DOHH2 (cell line): ENCODE results near the gene AGRN.

Source experiments
- H3F3A ChIP-seq: fragments of 200-600 bp; sonication (generic), shearing (Covaris generic); 2 replicates; pipeline ENCODE4 v1.6.0; 2016; ENCODE audit warnings: antibody characterized with exemption, mild to moderate bottlenecking; ENCODE audit not compliant: control insufficient read depth, insufficient read depth
- H3K27ac ChIP-seq: fragments of 200-600 bp; sonication (generic); 2 replicates; pipeline ENCODE4 v1.5.1; 2014; ENCODE audit warnings: low read depth, mild to moderate bottlenecking, low read length, moderate library complexity
- H3K27me3 ChIP-seq: fragments of 200-600 bp; sonication (generic); 2 replicates; pipeline ENCODE4 v1.6.1; 2014; ENCODE audit warnings: mild to moderate bottlenecking, low read length, mixed read lengths; ENCODE audit not compliant: control insufficient read depth
- H3K36me3 ChIP-seq: fragments of 200-600 bp; sonication (generic); 2 replicates; pipeline ENCODE4 v1.6.1; 2014; ENCODE audit warnings: mild to moderate bottlenecking, low read length, moderate library complexity, mixed read lengths; ENCODE audit not compliant: control insufficient read depth
- H3K4me1 ChIP-seq: fragments of 200-600 bp; sonication (generic); 2 replicates; pipeline ENCODE4 v1.6.1; 2014; ENCODE audit warnings: mild to moderate bottlenecking, low read length, mixed read lengths; ENCODE audit not compliant: control insufficient read depth
- H3K4me2 ChIP-seq: fragments of 200-600 bp; sonication (generic); 2 replicates; pipeline ENCODE4 v1.6.0; 2014; ENCODE audit warnings: mild to moderate bottlenecking, low read length, moderate library complexity
- H3K4me3 ChIP-seq: fragments of 200-600 bp; sonication (generic); 2 replicates; pipeline ENCODE4 v1.5.1; 2014; ENCODE audit warnings: mild to moderate bottlenecking, low read length, mixed read lengths
- H3K79me2 ChIP-seq: fragments of 200-600 bp; sonication (generic); 2 replicates; pipeline ENCODE4 v1.6.1; 2014; ENCODE audit warnings: mild to moderate bottlenecking, low read length, mixed read lengths; ENCODE audit not compliant: control insufficient read depth
- H3K9me2 ChIP-seq: fragments of 200-600 bp; sonication (generic); replicated peaks from 2 replicates; pipeline ENCODE4 v1.6.1; 2014; ENCODE audit warnings: mild to moderate bottlenecking, low read length, mixed read lengths; ENCODE audit not compliant: control insufficient read depth
- H3K9me3 ChIP-seq: fragments of 200-600 bp; sonication (generic); 2 replicates; pipeline ENCODE4 v1.6.1; 2014; ENCODE audit warnings: antibody characterized with exemption, low read length, mixed read lengths; ENCODE audit not compliant: control insufficient read depth, insufficient read depth
- H4K20me1 ChIP-seq: fragments of 200-600 bp; sonication (generic); 2 replicates; pipeline ENCODE4 v1.6.0; 2014; ENCODE audit warnings: low read depth, mild to moderate bottlenecking, antibody characterized with exemption, low read length, moderate library complexity; ENCODE audit not compliant: control insufficient read depth, insufficient read depth
- EZH2phosphoT487 ChIP-seq: fragments of 200-600 bp; sonication (generic); IDR thresholded peaks from 2 replicates; pipeline ENCODE4 v1.6.1; 2017; ENCODE audit warnings: borderline replicate concordance, mild to moderate bottlenecking, antibody characterized with exemption, low read length, moderate library complexity, mixed read lengths
- TF ChIP-seq, protein P1 (sequence below): fragments of 200-600 bp; sonication (generic); IDR thresholded peaks from one replicate; pipeline ENCODE4 v1.5.1; 2014; ENCODE audit warnings: antibody characterized with exemption, mild to moderate bottlenecking, low read depth, low read length; ENCODE audit not compliant: poor library complexity, severe bottlenecking

The AGRN gene

GRCh38 chr1:1049318-1050165 is 29.6 kb downstream of the AGRN start:
- H3K36me3 ChIP-seq, result no peaks in the 10 kb centered on the region
- TF ChIP-seq EZH2phosphoT487, result no peak
- TF ChIP-seq, protein P1, sequence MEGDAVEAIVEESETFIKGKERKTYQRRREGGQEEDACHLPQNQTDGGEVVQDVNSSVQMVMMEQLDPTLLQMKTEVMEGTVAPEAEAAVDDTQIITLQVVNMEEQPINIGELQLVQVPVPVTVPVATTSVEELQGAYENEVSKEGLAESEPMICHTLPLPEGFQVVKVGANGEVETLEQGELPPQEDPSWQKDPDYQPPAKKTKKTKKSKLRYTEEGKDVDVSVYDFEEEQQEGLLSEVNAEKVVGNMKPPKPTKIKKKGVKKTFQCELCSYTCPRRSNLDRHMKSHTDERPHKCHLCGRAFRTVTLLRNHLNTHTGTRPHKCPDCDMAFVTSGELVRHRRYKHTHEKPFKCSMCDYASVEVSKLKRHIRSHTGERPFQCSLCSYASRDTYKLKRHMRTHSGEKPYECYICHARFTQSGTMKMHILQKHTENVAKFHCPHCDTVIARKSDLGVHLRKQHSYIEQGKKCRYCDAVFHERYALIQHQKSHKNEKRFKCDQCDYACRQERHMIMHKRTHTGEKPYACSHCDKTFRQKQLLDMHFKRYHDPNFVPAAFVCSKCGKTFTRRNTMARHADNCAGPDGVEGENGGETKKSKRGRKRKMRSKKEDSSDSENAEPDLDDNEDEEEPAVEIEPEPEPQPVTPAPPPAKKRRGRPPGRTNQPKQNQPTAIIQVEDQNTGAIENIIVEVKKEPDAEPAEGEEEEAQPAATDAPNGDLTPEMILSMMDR, result no peak
- no peaks in the 10 kb centered on the region for H3K9me2 ChIP-seq
- H3K4me3 ChIP-seq, result no peak overlapping the region
- H3K27me3 ChIP-seq, result no peaks in the 10 kb centered on the region
- H3K4me1 ChIP-seq, result no peaks in the 10 kb centered on the region
- H3K79me2 ChIP-seq, result no peaks in the 10 kb centered on the region
- no peaks in the 10 kb centered on the region for H4K20me1 ChIP-seq
- H3F3A ChIP-seq, result no peaks in the 10 kb centered on the region
- H3K9me3 ChIP-seq, result no peaks in the 10 kb centered on the region
- H3K4me2 ChIP-seq, result no peak overlapping the region
- no peak overlapping the region for H3K27ac ChIP-seq

GRCh38 chr1:1050577-1051052 is 30.7 kb downstream of the AGRN start:
- no peaks in the 10 kb centered on the region for H3K9me2 ChIP-seq
- no peak overlapping the region for H3K27ac ChIP-seq
- H3F3A ChIP-seq, result no peaks in the 10 kb centered on the region
- H4K20me1 ChIP-seq, result no peaks in the 10 kb centered on the region
- H3K27me3 ChIP-seq, result no peaks in the 10 kb centered on the region
- no peak overlapping the region for H3K4me2 ChIP-seq
- H3K4me1 ChIP-seq, result no peaks in the 10 kb centered on the region
- no peak overlapping the region for H3K4me3 ChIP-seq
- H3K9me3 ChIP-seq, result no peaks in the 10 kb centered on the region
- no peaks in the 10 kb centered on the region for H3K36me3 ChIP-seq
- no peaks in the 10 kb centered on the region for H3K79me2 ChIP-seq
- no peak for TF ChIP-seq EZH2phosphoT487
- TF ChIP-seq, protein P1, result no peak

DNA sequence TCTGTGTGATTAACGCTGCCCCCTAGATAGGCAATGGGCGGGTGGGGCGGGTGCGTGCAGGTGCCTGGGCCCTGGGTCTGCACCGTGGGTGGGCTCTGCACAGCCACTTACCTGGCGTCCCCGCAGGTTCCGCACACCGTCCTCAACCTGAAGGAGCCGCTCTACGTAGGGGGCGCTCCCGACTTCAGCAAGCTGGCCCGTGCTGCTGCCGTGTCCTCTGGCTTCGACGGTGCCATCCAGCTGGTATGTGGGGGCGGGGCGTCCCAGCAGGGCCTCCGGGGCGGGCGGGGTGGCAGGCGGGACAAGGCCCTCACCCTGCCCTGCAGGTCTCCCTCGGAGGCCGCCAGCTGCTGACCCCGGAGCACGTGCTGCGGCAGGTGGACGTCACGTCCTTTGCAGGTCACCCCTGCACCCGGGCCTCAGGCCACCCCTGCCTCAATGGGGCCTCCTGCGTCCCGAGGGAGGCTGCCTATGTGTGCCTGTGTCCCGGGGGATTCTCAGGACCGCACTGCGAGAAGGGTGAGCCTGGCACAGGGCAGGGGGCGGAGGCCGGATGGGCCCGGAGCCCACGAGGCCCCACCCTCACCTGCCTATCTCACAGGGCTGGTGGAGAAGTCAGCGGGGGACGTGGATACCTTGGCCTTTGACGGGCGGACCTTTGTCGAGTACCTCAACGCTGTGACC is 31.3 kb downstream of the AGRN start:
- Histone ChIP-seq H3K36me3 (no peaks in the 10 kb centered on the region), H3K27me3 (no peaks in the 10 kb centered on the region), H3F3A (no peaks in the 10 kb centered on the region), H4K20me1 (no peaks in the 10 kb centered on the region), H3K9me2 (no peaks in the 10 kb centered on the region), H3K79me2 (no peaks in the 10 kb centered on the region), H3K4me1 (no peaks in the 10 kb centered on the region), H3K9me3 (no peaks in the 10 kb centered on the region), H3K27ac (no peak overlapping the region), H3K4me2 (no peak overlapping the region), H3K4me3 (no peak overlapping the region)
- TF ChIP-seq, protein P1, result no peak
- TF ChIP-seq EZH2phosphoT487, result no peak
